ENCODE measurements around the gene KRI1. TPM values are rescaled to one million over a fixed set of nuclear protein-coding genes. Genes with fewer than 3 reads are reported as not detected.

The KRI1 gene
- total RNA-seq, 4 donors from 2014 or later: 16.8 to 24.1 (median 19.9) TPM

GRCh38 chr19:10587022-10587838 lies 21.4 kb upstream of the KRI1 start, which contains the start of gene AP1M2:
AP1M2 (minus strand) TSS chr19:10587312; CDS start chr19:10587231, 81 bp downstream.
- TF ChIP-seq, protein P1, sequence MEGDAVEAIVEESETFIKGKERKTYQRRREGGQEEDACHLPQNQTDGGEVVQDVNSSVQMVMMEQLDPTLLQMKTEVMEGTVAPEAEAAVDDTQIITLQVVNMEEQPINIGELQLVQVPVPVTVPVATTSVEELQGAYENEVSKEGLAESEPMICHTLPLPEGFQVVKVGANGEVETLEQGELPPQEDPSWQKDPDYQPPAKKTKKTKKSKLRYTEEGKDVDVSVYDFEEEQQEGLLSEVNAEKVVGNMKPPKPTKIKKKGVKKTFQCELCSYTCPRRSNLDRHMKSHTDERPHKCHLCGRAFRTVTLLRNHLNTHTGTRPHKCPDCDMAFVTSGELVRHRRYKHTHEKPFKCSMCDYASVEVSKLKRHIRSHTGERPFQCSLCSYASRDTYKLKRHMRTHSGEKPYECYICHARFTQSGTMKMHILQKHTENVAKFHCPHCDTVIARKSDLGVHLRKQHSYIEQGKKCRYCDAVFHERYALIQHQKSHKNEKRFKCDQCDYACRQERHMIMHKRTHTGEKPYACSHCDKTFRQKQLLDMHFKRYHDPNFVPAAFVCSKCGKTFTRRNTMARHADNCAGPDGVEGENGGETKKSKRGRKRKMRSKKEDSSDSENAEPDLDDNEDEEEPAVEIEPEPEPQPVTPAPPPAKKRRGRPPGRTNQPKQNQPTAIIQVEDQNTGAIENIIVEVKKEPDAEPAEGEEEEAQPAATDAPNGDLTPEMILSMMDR (IDR thresholded peaks at IDR 0.05 in 4 of 5, conservative IDR thresholded peaks at IDR 0.05 in 1 of 5): no peak
- TF ChIP-seq POLR2A (IDR thresholded peaks at IDR 0.05): no peak
- Histone ChIP-seq H3K27me3 (peaks cover 3 to 24% (median 17%) of the 10 kb centered on the region in 3 donors), H3K4me3 (no peak within 1 kb of the TSS), H3K4me1 (no peaks in the 10 kb centered on the region), H3K9me3 (no peaks in the 10 kb centered on the region), H3K36me3 (no peaks in the 10 kb centered on the region), H3K27ac (no peak within 1 kb of the TSS)
- ATAC-seq: no peak
- in situ Hi-C loops (cut with MboI; ENCODE audit: low sequenced_read_pairs in 4 of 4) (no loop called here), intact Hi-C loops (cut with DNase I; ENCODE audit: low total_unique reads) (no loop called here)
- DNase-seq: no peak

DNA sequence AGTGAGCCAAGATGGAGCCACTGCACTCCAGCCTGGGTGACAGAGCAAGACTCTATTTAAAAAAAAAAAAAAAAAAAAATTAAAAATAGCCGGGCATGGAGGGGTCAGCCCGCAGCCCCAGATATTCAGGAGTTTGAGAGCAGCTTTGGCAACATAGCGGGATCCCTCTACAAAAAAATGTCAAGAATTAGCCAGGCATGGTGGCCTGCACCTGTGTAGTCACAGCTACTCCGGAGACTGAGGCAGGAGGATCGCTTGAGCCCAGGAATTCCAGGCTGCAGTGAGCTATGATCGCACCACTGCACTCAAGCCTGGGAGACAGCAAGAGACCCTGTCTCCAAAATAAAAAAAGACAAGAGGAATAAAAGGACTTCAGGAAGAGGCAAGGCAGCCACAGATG lies 20.6 kb upstream of the KRI1 start:
- H3K4me1 ChIP-seq: peaks cover 0 to under 1% of the 10 kb centered on the region in 2 donors
- no peaks in the 10 kb centered on the region for H3K36me3 ChIP-seq
- H3K9me3 ChIP-seq: no peaks in the 10 kb centered on the region
- ATAC-seq (no peak), DNase-seq (no peak)
- in situ Hi-C loops (cut with MboI; ENCODE audit: low sequenced_read_pairs in 4 of 4) (no loop called here), intact Hi-C loops (cut with DNase I; ENCODE audit: low total_unique reads) (no loop called here)
- no peak overlapping the region for H3K4me3 ChIP-seq
- no peak for TF ChIP-seq POLR2A (IDR thresholded peaks at IDR 0.05)
- TF ChIP-seq, protein P1 (IDR thresholded peaks at IDR 0.05 in 4 of 5, conservative IDR thresholded peaks at IDR 0.05 in 1 of 5): no peak
- no peak overlapping the region for H3K27ac ChIP-seq
- H3K27me3 ChIP-seq: peaks cover 3 to 24% (median 17%) of the 10 kb centered on the region in 3 donors

GRCh38 chr19:10583036-10583776 lies 17.4 kb upstream of the KRI1 start:
- H3K9me3 ChIP-seq: no peaks in the 10 kb centered on the region
- intact Hi-C loops (cut with DNase I; ENCODE audit: low total_unique reads): loop anchor here (5.0 kb wide), 1 partner anchor 114 kb away; no protein-coding TSS in a partner anchor
- H3K27ac ChIP-seq: no peak overlapping the region
- DNase-seq (no peak), ATAC-seq (no peak)
- no peak for TF ChIP-seq POLR2A (IDR thresholded peaks at IDR 0.05)
- TF ChIP-seq, protein P1 (IDR thresholded peaks at IDR 0.05 in 4 of 5, conservative IDR thresholded peaks at IDR 0.05 in 1 of 5): no peak
- H3K36me3 ChIP-seq: no peaks in the 10 kb centered on the region
- H3K4me3 ChIP-seq: no peak overlapping the region
- H3K4me1 ChIP-seq: peaks cover 0 to 4% of the 10 kb centered on the region in 2 donors
- in situ Hi-C loops (cut with MboI; ENCODE audit: low sequenced_read_pairs in 4 of 4): loop anchor here (5.0 kb wide), 2 partner anchors 59 to 64 kb away; no protein-coding TSS in a partner anchor
- peaks cover 3 to 12% (median 7%) of the 10 kb centered on the region in 3 donors for H3K27me3 ChIP-seq

DNA sequence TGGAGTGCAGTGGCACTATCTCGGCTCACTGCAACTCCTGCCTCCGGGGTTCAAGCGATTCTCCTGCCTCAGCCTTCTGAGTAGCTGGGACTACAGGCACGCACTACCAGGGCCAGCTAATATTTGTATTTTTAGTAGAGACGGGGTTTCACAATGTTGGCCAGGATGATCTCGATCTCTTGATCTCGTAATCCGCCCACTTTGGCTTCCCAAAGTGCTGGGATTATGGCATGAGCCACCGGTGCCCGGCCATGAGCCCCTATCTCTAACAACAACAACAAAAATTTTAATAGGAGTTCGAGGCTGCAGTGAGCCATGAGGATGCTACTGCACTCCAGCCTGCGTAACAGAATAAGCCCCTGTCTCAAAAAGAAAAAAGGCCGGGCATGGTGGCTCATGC lies 16.3 kb upstream of the KRI1 start:
- intact Hi-C loops (cut with DNase I; ENCODE audit: low total_unique reads): loop anchor here (5.0 kb wide), 1 partner anchor 115 kb away; no protein-coding TSS in a partner anchor
- Histone ChIP-seq H3K9me3 (no peaks in the 10 kb centered on the region), H3K4me3 (no peak overlapping the region), H3K36me3 (no peaks in the 10 kb centered on the region), H3K27ac (no peak overlapping the region), H3K27me3 (peaks cover 0 to 3% (median 1%) of the 10 kb centered on the region in 3 donors), H3K4me1 (peaks cover 0 to 4% of the 10 kb centered on the region in 2 donors)
- DNase-seq (no peak), ATAC-seq (no peak)
- in situ Hi-C loops (cut with MboI; ENCODE audit: low sequenced_read_pairs in 4 of 4): loop anchor here (5.0 kb wide), 2 partner anchors 60 to 65 kb away; no protein-coding TSS in a partner anchor
- no peak for TF ChIP-seq POLR2A (IDR thresholded peaks at IDR 0.05)
- TF ChIP-seq, protein P1 (IDR thresholded peaks at IDR 0.05 in 4 of 5, conservative IDR thresholded peaks at IDR 0.05 in 1 of 5): no peak

Data from gastrocnemius medialis (tissue), 4 donors.